ENCODE results near the gene RCAN2.

- TF ChIP-seq CTCF (conservative IDR thresholded peaks at IDR 0.05; ENCODE audit: low read depth, low read length) (no peak), EZH2 (IDR thresholded peaks at IDR 0.05; ENCODE audit: borderline replicate concordance, low read depth, low read length, poor library complexity, severe bottlenecking) (no peak)
Observed at GRCh38 chr6:46273911-46274310, 217.3 kb downstream of the RCAN2 start.

Data from A673 (cell line).